MCF 10A (cell line): ENCODE results near the gene GNG4. TPM values are rescaled to one million over a fixed set of nuclear protein-coding genes. Genes with fewer than 3 reads are reported as not detected.

Experiments used
- BruUV-seq: library from RNA; stranded (reverse); fragments of 400-500 nt; replicated peaks from 2 replicates; lab custom pipeline; 2021; lab: Mats Ljungman, UMichigan
- CTCF ChIA-PET: fragments of 300-600 bp; sonication (Branson Sonifier 250); formaldehyde crosslinking; extraction: SDS; loops from one replicate; lab custom pipeline; 2021; ENCODE audit warnings: antibody characterized with exemption, inconsistent platforms; lab: Yijun Ruan, JAX
- POLR2A ChIA-PET: fragments of 300-600, 350-650 bp; sonication (Branson Sonifier 250); formaldehyde crosslinking; extraction: SDS; loops from one replicate; lab custom pipeline; 2020; ENCODE audit warnings: antibody characterized with exemption, inconsistent platforms; lab: Yijun Ruan, JAX
- DNase-seq: peaks from one replicate; pipeline ENCODE4 v3.0.0-alpha.2; 2018; ENCODE audit not compliant: unreplicated experiment
- H3K27ac Mint-ChIP-seq: one replicate; pipeline ENCODE4 v1.8.0; 2022; ENCODE audit warnings: mild to moderate bottlenecking, low read depth, mixed read lengths; ENCODE audit not compliant: unreplicated experiment
- H3K27me3 Mint-ChIP-seq: one replicate; pipeline ENCODE4 v1.8.0; 2022; ENCODE audit warnings: mixed read lengths; ENCODE audit not compliant: insufficient read depth, unreplicated experiment
- H3K36me3 Mint-ChIP-seq: one replicate; pipeline ENCODE4 v1.8.0; 2022; ENCODE audit warnings: mild to moderate bottlenecking, moderate library complexity, mixed read lengths; ENCODE audit not compliant: insufficient read depth, unreplicated experiment
- H3K4me1 Mint-ChIP-seq: one replicate; pipeline ENCODE4 v1.8.0; 2022; ENCODE audit warnings: mixed read lengths; ENCODE audit not compliant: insufficient read depth, unreplicated experiment
- H3K4me3 Mint-ChIP-seq: one replicate; pipeline ENCODE4 v1.8.0; 2022; ENCODE audit warnings: mild to moderate bottlenecking, moderate library complexity, mixed read lengths; ENCODE audit not compliant: unreplicated experiment
- H3K9me3 Mint-ChIP-seq: one replicate; pipeline ENCODE4 v1.8.0; 2022; ENCODE audit warnings: mixed read lengths; ENCODE audit not compliant: unreplicated experiment
- intact Hi-C: fragments of 100-400 bp; cut with micrococcal nuclease; formaldehyde crosslinking; loops from 2 replicates; pipeline ENCODE4 v1.14.1; 2022
- total RNA-seq: library from RNA; stranded (reverse); gene quantifications from 2 replicates; pipeline ENCODE4 v1.2.3, GENCODE V29; 2022
- TF ChIP-seq, protein P1 (sequence below): fragments of 200-600 bp; IDR thresholded peaks from one replicate; pipeline ENCODE4 v1.8.0; 2022; ENCODE audit warnings: antibody characterized with exemption, mild to moderate bottlenecking; ENCODE audit not compliant: unreplicated experiment

GNG4 gene
- total RNA-seq, 1 experiment from 2014 or later: 3.0 TPM

DNA sequence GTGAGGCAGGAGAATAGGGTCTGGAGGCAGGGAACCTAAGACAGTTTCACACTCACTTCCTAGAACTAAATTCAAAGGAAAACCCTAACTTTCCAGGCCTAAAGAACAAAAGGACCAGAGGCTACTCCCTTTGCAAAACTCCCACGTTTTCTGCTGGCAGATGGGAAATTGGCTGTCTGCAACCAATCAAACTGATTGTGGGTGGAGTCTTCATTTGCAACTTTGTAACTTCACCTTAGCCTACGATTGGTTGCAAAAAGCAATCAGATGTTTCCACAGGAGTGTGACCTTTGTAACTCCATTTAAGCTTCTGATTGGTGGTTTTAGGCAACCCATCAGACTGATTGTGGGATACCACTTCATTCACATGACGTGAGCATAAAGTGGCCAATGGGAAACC is 19.7 kb upstream of the GNG4 start:
- H3K36me3 Mint-ChIP-seq: peaks cover 17% of the 10 kb centered on the region
- H3K4me1 Mint-ChIP-seq: no peaks in the 10 kb centered on the region
- BruUV-seq: no TSS peak
- peaks cover 45% of the 10 kb centered on the region for H3K9me3 Mint-ChIP-seq
- no peak overlapping the region for H3K27ac Mint-ChIP-seq
- intact Hi-C loops: no loop called here
- POLR2A ChIA-PET: no interaction called here
- no peak overlapping the region for H3K4me3 Mint-ChIP-seq
- TF ChIP-seq, protein P1, sequence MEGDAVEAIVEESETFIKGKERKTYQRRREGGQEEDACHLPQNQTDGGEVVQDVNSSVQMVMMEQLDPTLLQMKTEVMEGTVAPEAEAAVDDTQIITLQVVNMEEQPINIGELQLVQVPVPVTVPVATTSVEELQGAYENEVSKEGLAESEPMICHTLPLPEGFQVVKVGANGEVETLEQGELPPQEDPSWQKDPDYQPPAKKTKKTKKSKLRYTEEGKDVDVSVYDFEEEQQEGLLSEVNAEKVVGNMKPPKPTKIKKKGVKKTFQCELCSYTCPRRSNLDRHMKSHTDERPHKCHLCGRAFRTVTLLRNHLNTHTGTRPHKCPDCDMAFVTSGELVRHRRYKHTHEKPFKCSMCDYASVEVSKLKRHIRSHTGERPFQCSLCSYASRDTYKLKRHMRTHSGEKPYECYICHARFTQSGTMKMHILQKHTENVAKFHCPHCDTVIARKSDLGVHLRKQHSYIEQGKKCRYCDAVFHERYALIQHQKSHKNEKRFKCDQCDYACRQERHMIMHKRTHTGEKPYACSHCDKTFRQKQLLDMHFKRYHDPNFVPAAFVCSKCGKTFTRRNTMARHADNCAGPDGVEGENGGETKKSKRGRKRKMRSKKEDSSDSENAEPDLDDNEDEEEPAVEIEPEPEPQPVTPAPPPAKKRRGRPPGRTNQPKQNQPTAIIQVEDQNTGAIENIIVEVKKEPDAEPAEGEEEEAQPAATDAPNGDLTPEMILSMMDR: no peak
- CTCF ChIA-PET: no interaction called here
- no peak for DNase-seq
- H3K27me3 Mint-ChIP-seq: no peaks in the 10 kb centered on the region

DNA sequence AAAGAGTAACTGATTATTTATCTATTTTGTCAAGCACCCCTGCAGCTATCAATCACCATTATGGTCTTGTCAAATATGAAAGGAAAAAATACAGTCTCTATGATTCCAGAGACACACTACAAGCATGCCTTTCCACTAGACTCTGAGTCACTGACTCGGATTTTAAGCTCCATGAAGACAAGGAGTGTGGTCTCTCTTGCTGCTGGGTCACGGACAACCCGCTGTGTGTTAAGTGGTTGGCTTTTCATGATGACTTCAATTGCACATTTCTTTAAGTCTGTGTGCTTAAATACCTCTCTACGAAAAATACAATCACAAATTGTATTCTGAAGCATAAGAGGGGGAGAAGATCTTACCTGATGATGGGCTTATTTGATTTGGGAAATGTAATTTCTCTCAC is 14.0 kb upstream of the GNG4 start:
- DNase-seq: no peak
- peaks cover 29% of the 10 kb centered on the region for H3K36me3 Mint-ChIP-seq
- CTCF ChIA-PET: interaction anchor here (0.7 to 1.2 kb wide), 2 partner anchors 9 to 550 kb away, joined by 3 to 6 read pairs; no protein-coding TSS in a partner anchor
- no TSS peak for BruUV-seq
- H3K4me3 Mint-ChIP-seq: no peak overlapping the region
- intact Hi-C loops: no loop called here
- H3K4me1 Mint-ChIP-seq: peaks cover 8% of the 10 kb centered on the region
- no peaks in the 10 kb centered on the region for H3K9me3 Mint-ChIP-seq
- TF ChIP-seq, protein P1: no peak
- H3K27ac Mint-ChIP-seq: no peak overlapping the region
- POLR2A ChIA-PET: interaction anchor here (0.5 to 0.9 kb wide), 4 partner anchors 12 to 501 kb away, joined by 3 to 5 read pairs (median 3); no protein-coding TSS in a partner anchor
- H3K27me3 Mint-ChIP-seq: no peaks in the 10 kb centered on the region

DNA sequence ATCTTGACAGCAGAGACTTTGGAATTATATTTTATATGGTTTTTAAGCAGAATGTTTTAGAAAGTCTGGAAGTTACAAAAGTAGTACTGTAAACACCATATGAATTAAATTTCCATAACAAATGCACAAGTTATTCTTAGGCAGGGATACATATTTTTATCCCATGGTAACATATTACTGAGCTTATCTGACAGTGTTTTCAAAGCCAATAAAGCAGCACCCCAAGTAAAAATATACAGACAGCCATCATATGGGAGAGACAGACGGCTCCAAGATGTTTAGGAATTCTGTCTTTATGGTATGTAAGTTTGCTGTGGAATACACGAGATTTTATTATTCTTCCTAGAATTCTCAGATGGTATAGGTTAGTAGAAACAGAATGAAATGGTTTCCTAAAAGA is 12.0 kb upstream of the GNG4 start:
- CTCF ChIA-PET: interaction anchor here (0.7 to 1.0 kb wide), 2 partner anchors 9 to 147 kb away, joined by 3 to 5 read pairs; no protein-coding TSS in a partner anchor
- H3K27me3 Mint-ChIP-seq: no peaks in the 10 kb centered on the region

DNA sequence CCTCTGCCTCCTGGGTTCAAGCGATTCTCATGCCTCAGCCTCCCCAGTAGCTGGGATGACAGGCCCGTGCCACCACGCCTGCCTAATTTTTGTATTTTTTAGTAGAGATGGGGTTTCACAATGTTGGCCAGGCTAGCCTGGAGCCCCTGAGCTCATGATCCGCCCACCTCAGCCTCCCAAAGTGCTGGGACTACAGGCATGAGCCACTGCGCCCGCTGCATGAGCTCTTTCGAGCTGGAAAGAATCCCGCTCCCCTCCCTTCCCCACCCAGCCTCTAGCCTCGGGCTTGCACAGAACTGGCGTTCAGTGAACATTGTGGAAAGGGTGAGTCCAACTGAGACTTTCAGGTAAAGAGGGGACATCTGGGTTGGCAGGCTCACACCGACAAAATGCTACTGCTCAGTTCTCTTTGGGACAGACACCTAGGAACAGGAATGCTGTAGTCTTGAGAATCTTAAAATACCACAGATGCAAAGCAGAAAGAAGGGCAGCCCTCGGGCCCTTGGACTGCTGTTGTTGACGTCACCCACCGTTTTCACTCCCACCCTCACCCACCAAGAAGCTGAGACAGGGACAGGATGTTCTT is 9.7 kb upstream of the GNG4 start:
- intact Hi-C loops: no loop called here
- no peak for DNase-seq
- ChIA-PET CTCF (interaction anchor here (1.5 kb wide), 1 partner anchor 61 kb away, joined by 8 read pairs; no protein-coding TSS in a partner anchor), POLR2A (interaction anchor here (1.0 kb wide), 1 partner anchor 12 kb away, joined by 3 read pairs; no protein-coding TSS in a partner anchor)
- no peaks in the 10 kb centered on the region for H3K9me3 Mint-ChIP-seq
- no peaks in the 10 kb centered on the region for H3K27me3 Mint-ChIP-seq
- TF ChIP-seq, protein P1: no peak
- BruUV-seq: no TSS peak
- H3K4me3 Mint-ChIP-seq: no peak overlapping the region
- peaks cover 8% of the 10 kb centered on the region for H3K4me1 Mint-ChIP-seq
- H3K36me3 Mint-ChIP-seq: peaks cover 29% of the 10 kb centered on the region
- no peak overlapping the region for H3K27ac Mint-ChIP-seq

More for the DNA sequence above, 12.0 kb upstream of the GNG4 start:
- DNase-seq: no peak
- TF ChIP-seq, protein P1: no peak
- no peak overlapping the region for H3K27ac Mint-ChIP-seq
- BruUV-seq: no TSS peak
- peaks cover 8% of the 10 kb centered on the region for H3K4me1 Mint-ChIP-seq
- intact Hi-C loops: no loop called here
- POLR2A ChIA-PET: interaction anchor here (1.0 kb wide), 1 partner anchor 161 kb away, joined by 3 read pairs; no protein-coding TSS in a partner anchor
- H3K9me3 Mint-ChIP-seq: no peaks in the 10 kb centered on the region
- H3K36me3 Mint-ChIP-seq: peaks cover 29% of the 10 kb centered on the region
- H3K4me3 Mint-ChIP-seq: no peak overlapping the region
